Keratinocyte (primary cell): ENCODE data around the gene ACYP2. TPM values are rescaled to one million over a fixed set of nuclear protein-coding genes. Genes with fewer than 3 reads are reported as not detected.

Experiments used
- DNase-seq: peaks from one replicate; pipeline ENCODE4 v3.0.0-alpha.2; 2011; ENCODE audit warnings: low read depth, missing footprints, low spot score
- FAIRE-seq: peaks from 2 replicates; lab custom pipeline; 2011; peaks lifted over from hg19 to GRCh38; lab: Jason Lieb, UNC
- H2AFZ ChIP-seq: 2 replicates; pipeline ENCODE4 v1.6.0; 2012; ENCODE audit warnings: low read length, control low read depth, inconsistent platforms; ENCODE audit not compliant: control insufficient read depth
- H3K27ac ChIP-seq: 2 replicates; pipeline ENCODE4 v1.5.1; 2011; ENCODE audit warnings: low read length; ENCODE audit not compliant: control insufficient read depth, insufficient read depth
- H3K27me3 ChIP-seq: 3 replicates; pipeline ENCODE4 v1.6.0; 2011; ENCODE audit warnings: low read length; ENCODE audit not compliant: control insufficient read depth, insufficient read depth; ENCODE audit errors: extremely low read depth
- H3K36me3 ChIP-seq, 2 experiments: 2 replicates in 1 of 2; 3 replicates in 1 of 2; pipeline ENCODE4 v1.5.1; 2011; ENCODE audit warnings: low read length in 2 of 2, mild to moderate bottlenecking in 1 of 2; ENCODE audit not compliant: control insufficient read depth in 2 of 2, insufficient read depth in 2 of 2; ENCODE audit errors: extremely low read depth in 1 of 2
- H3K4me1 ChIP-seq: 3 replicates; pipeline ENCODE4 v1.5.1; 2011; ENCODE audit warnings: low read length; ENCODE audit not compliant: control insufficient read depth, insufficient read depth; ENCODE audit errors: extremely low read depth
- H3K4me2 ChIP-seq: 3 replicates; pipeline ENCODE4 v1.6.0; 2011; ENCODE audit warnings: low read depth, low read length; ENCODE audit not compliant: control insufficient read depth, insufficient read depth; ENCODE audit errors: extremely low read depth
- H3K4me3 ChIP-seq, 3 experiments: fragments of 200-600 bp in 1 of 3; sonication (generic) in 1 of 3; 2 replicates in 2 of 3; 3 replicates in 1 of 3; pipeline ENCODE4 v1.5.1; 2011 to 2016; ENCODE audit warnings: low read length in 3 of 3, mild to moderate bottlenecking in 3 of 3, control low read depth in 2 of 3, inconsistent platforms in 1 of 3, low read depth in 1 of 3, mixed read lengths in 1 of 3, mixed run types in 1 of 3, moderate library complexity in 1 of 3; ENCODE audit not compliant: control insufficient read depth in 2 of 3, insufficient read depth in 2 of 3; ENCODE audit errors: extremely low read depth in 1 of 3
- H3K79me2 ChIP-seq: 2 replicates; pipeline ENCODE4 v1.6.0; 2012; ENCODE audit warnings: low read length; ENCODE audit not compliant: control insufficient read depth, insufficient read depth
- H3K9ac ChIP-seq: 3 replicates; pipeline ENCODE4 v1.6.0; 2011; ENCODE audit warnings: low read length; ENCODE audit not compliant: control insufficient read depth, insufficient read depth; ENCODE audit errors: extremely low read depth
- H3K9me1 ChIP-seq: 3 replicates; pipeline ENCODE4 v1.6.0; 2011; ENCODE audit warnings: low read length; ENCODE audit not compliant: control insufficient read depth, insufficient read depth; ENCODE audit errors: extremely low read depth
- H3K9me3 ChIP-seq: 2 replicates; pipeline ENCODE4 v1.5.1; 2012; ENCODE audit warnings: low read depth, low read length; ENCODE audit not compliant: control insufficient read depth
- H4K20me1 ChIP-seq: 3 replicates; pipeline ENCODE4 v1.6.0; 2011; ENCODE audit warnings: low read length; ENCODE audit not compliant: control insufficient read depth, insufficient read depth; ENCODE audit errors: extremely low read depth
- EZH2 ChIP-seq: IDR thresholded peaks from one replicate; pipeline ENCODE4 v1.6.1; 2012; ENCODE audit warnings: inconsistent platforms, mild to moderate bottlenecking, low read length, moderate library complexity
- dilution Hi-C: fragments of 300-500 bp; cut with MboI; formaldehyde crosslinking; loops from one replicate; pipeline ENCODE4 v1.7.0; 2020; ENCODE audit warnings: low sequenced_read_pairs; ENCODE audit not compliant: extremely low pct_ligation_motif_present
- polyA plus RNA-seq, 5 experiments: library from polyadenylated mRNA; depleted of rRNA in 3 of 5; stranded (reverse) in 3 of 5; stranded (forward) in 1 of 5; unstranded in 1 of 5; fragments of >200 nt; gene quantifications; 1 replicate in 1 of 5; 2 replicates in 3 of 5; 3 replicates in 1 of 5; pipeline versions ENCODE4 v1.2.1 to v1.2.3, GENCODE V29; 2011 to 2012; ENCODE audit warnings: missing spikeins in 2 of 5, low read depth in 1 of 5, low replicate concordance in 1 of 5
- TF ChIP-seq, protein P1 (sequence below), 3 experiments: IDR thresholded peaks in 1 of 3; conservative IDR thresholded peaks in 1 of 3; optimal IDR thresholded peaks in 1 of 3; 2 replicates in 2 of 3; 3 replicates in 1 of 3; pipeline versions ENCODE3 to v1.5.1; 2011; ENCODE audit warnings: low read length in 3 of 3, mild to moderate bottlenecking in 3 of 3, moderate library complexity in 2 of 3, control low read depth in 1 of 3, inconsistent platforms in 1 of 3; ENCODE audit not compliant: insufficient read depth in 2 of 3; ENCODE audit errors: extremely low read depth in 1 of 3

ACYP2 gene
- polyA plus RNA-seq, 1 donor (not counting 4 experiments of a cell fraction or from before 2014, with no cell fraction given) = 8.7 TPM

DNA sequence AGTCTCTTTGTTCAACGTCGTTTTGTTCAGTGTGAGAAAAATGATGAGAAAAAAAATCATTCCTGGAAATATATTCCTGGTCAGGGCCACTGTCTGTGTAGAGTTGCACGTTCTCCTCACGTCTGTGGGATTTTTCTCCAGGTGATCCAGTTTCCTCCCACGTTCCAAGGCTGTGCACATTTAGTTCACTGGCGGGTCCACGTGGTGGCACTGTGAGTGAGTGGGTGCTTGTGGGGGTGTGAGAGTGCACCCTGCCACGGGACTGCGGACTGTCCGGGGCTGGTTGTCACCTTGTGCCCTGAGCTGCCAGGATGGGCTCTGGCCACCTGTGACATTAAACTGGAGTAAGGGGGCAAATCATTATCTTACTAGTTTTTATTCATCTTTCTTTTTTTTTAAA lies 30.3 kb upstream of the ACYP2 start:
- DNase-seq = no peak

DNA sequence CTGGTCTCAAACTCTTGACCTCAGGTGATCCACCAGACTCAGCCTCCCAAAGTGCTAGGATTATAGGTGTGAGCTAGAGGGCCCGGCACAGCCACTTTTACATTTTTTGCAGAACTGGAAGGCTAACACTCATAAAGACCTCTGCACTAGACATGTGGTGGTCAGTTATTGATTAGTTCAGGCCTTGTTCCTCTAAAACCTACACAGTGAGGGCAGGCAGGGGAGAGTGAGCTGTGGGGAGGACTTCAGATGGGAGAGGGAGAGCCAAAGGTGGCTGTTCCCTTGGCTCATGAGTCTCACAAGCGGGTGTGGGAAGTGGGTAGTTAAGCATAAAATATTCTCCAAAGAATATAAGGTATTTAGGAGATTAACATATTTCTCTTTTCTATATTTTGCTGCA lies 29.3 kb upstream of the ACYP2 start:
- Histone ChIP-seq H2AFZ (no peak overlapping the region), H3K9me1 (no peaks in the 10 kb centered on the region), H4K20me1 (no peaks in the 10 kb centered on the region), H3K4me1 (peaks cover 25% of the 10 kb centered on the region), H3K9ac (no peak overlapping the region), H3K9me3 (no peaks in the 10 kb centered on the region), H3K36me3 (no peaks in the 10 kb centered on the region), H3K27ac (no peak overlapping the region), H3K79me2 (no peaks in the 10 kb centered on the region), H3K4me2 (no peak overlapping the region), H3K4me3 (no peak overlapping the region), H3K27me3 (no peaks in the 10 kb centered on the region)
- TF ChIP-seq EZH2 = no peak
- TF ChIP-seq, protein P1, sequence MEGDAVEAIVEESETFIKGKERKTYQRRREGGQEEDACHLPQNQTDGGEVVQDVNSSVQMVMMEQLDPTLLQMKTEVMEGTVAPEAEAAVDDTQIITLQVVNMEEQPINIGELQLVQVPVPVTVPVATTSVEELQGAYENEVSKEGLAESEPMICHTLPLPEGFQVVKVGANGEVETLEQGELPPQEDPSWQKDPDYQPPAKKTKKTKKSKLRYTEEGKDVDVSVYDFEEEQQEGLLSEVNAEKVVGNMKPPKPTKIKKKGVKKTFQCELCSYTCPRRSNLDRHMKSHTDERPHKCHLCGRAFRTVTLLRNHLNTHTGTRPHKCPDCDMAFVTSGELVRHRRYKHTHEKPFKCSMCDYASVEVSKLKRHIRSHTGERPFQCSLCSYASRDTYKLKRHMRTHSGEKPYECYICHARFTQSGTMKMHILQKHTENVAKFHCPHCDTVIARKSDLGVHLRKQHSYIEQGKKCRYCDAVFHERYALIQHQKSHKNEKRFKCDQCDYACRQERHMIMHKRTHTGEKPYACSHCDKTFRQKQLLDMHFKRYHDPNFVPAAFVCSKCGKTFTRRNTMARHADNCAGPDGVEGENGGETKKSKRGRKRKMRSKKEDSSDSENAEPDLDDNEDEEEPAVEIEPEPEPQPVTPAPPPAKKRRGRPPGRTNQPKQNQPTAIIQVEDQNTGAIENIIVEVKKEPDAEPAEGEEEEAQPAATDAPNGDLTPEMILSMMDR (optimal IDR thresholded peaks at IDR 0.05 in 1 of 3, IDR thresholded peaks at IDR 0.05 in 1 of 3, conservative IDR thresholded peaks at IDR 0.05 in 1 of 3; ENCODE audit: extremely low read depth in 1 of 3, insufficient read depth in 2 of 3, low read length in 3 of 3) = no peak
- dilution Hi-C loops = no loop called here
- FAIRE-seq (no peak), DNase-seq (no peak)

More for the DNA sequence above, 30.3 kb upstream of the ACYP2 start:
- Histone ChIP-seq H3K4me2 (no peak overlapping the region), H3K79me2 (no peaks in the 10 kb centered on the region), H3K9ac (no peak overlapping the region), H3K4me3 (no peak overlapping the region), H3K27ac (no peak overlapping the region), H3K9me3 (no peaks in the 10 kb centered on the region), H2AFZ (no peak overlapping the region), H3K9me1 (no peaks in the 10 kb centered on the region), H3K27me3 (no peaks in the 10 kb centered on the region), H3K36me3 (no peaks in the 10 kb centered on the region), H4K20me1 (no peaks in the 10 kb centered on the region), H3K4me1 (peaks cover 15% of the 10 kb centered on the region)
- TF ChIP-seq, protein P1 (optimal IDR thresholded peaks at IDR 0.05 in 1 of 3, IDR thresholded peaks at IDR 0.05 in 1 of 3, conservative IDR thresholded peaks at IDR 0.05 in 1 of 3; ENCODE audit: extremely low read depth in 1 of 3, insufficient read depth in 2 of 3, low read length in 3 of 3) = no peak
- no peak for TF ChIP-seq EZH2
- FAIRE-seq = no peak
- dilution Hi-C loops = no loop called here
